Tibial nerve (tissue), 4 donors: ENCODE data around the gene TEX38.

ENCODE experiments used
- EP300 ChIP-seq, 2 donors: sonication (generic); formaldehyde crosslinking; IDR thresholded peaks; one replicate each; pipeline ENCODE4 v1.6.1; 2017; ENCODE audit warnings: antibody characterized with exemption in 2 of 2, mild to moderate bottlenecking in 1 of 2
- POLR2A ChIP-seq, 2 donors: fragments of 450-650 bp; IDR thresholded peaks; one replicate each; pipeline ENCODE4 v1.6.1; 2017; ENCODE audit warnings: antibody characterized with exemption in 2 of 2, mild to moderate bottlenecking in 2 of 2, moderate library complexity in 2 of 2
- TF ChIP-seq, protein P1 (sequence below), 5 experiments: fragments of 200-600 bp in 3 of 5; fragments of 450-650 bp in 2 of 5; sonication (generic) in 3 of 5; IDR thresholded peaks; one replicate each; pipeline ENCODE4 v1.5.1; 2016 to 2019; ENCODE audit warnings: antibody characterized with exemption in 5 of 5, mild to moderate bottlenecking in 3 of 5, moderate library complexity in 2 of 5

DNA sequence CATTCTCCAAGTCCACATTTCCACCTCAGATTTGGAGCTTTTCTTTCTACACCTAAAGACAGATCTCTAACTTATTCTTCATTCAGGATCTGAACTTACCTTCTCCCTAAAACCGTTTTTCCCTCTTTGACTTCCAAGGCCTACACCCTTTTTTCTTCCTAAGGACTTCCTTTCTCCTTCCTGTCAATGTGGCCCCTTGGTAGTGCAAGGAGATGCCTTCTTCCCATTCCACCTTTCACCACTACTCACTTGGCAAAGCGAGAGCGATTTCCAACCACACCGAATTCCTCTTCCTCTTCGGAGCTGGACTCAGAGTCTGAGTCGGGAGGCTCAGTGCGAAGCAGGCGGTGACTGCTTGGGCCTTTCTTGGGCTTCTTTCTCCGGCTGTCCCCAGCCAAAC, 46.0 kb downstream of the TEX38 start:
- TF ChIP-seq POLR2A (IDR thresholded peaks at IDR 0.05) (no peak), EP300 (IDR thresholded peaks at IDR 0.05) (no peak)
- TF ChIP-seq, protein P1, sequence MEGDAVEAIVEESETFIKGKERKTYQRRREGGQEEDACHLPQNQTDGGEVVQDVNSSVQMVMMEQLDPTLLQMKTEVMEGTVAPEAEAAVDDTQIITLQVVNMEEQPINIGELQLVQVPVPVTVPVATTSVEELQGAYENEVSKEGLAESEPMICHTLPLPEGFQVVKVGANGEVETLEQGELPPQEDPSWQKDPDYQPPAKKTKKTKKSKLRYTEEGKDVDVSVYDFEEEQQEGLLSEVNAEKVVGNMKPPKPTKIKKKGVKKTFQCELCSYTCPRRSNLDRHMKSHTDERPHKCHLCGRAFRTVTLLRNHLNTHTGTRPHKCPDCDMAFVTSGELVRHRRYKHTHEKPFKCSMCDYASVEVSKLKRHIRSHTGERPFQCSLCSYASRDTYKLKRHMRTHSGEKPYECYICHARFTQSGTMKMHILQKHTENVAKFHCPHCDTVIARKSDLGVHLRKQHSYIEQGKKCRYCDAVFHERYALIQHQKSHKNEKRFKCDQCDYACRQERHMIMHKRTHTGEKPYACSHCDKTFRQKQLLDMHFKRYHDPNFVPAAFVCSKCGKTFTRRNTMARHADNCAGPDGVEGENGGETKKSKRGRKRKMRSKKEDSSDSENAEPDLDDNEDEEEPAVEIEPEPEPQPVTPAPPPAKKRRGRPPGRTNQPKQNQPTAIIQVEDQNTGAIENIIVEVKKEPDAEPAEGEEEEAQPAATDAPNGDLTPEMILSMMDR (IDR thresholded peaks at IDR 0.05): no peak
